IMR-90 (cell line): Measurements from ENCODE around the gene SDC3. TPM values are rescaled to one million over a fixed set of nuclear protein-coding genes. Genes with fewer than 3 reads are reported as not detected.

Source experiments
- ATAC-seq: fragments of 200-7000 bp; cut with Tn5 transposase; 2 replicates; pipeline ENCODE4 v1.9.1; 2020; ENCODE audit warnings: low read depth, mild to moderate bottlenecking, moderate library complexity
- BruUV-seq: library from RNA; stranded (reverse); fragments of 400-500 nt; replicated peaks from 2 replicates; lab custom pipeline; 2021; lab: Mats Ljungman, UMichigan
- CTCF ChIA-PET: fragments of 300-600 bp; formaldehyde crosslinking; extraction: SDS; loops from one replicate; lab custom pipeline; 2021; ENCODE audit warnings: antibody characterized with exemption; lab: Yijun Ruan, JAX
- POLR2A ChIA-PET: fragments of 300-600 bp; sonication (Branson Sonifier 250); formaldehyde crosslinking; loops from one replicate; lab custom pipeline; 2022; ENCODE audit warnings: antibody characterized with exemption; ENCODE audit not compliant: unreplicated experiment; lab: Charles Lee
- DNase-seq: peaks from one replicate; pipeline ENCODE4 v3.0.0; 2013
- H2AFZ ChIP-seq: replicated peaks from 2 replicates; pipeline ENCODE3; 2013; ENCODE audit warnings: low read length, mild to moderate bottlenecking; ENCODE audit not compliant: poor library complexity
- H2AK5ac ChIP-seq: 2 replicates; pipeline ENCODE4 v1.6.1; 2013; ENCODE audit warnings: low read depth, low read length, inconsistent platforms
- H2AK9ac ChIP-seq: replicated peaks from 2 replicates; pipeline ENCODE3; 2013; ENCODE audit warnings: mild to moderate bottlenecking, low read depth, low read length, moderate library complexity; ENCODE audit not compliant: poor library complexity
- H2BK120ac ChIP-seq: 2 replicates; pipeline ENCODE4 v1.6.1; 2013; ENCODE audit warnings: low read depth, low read length, inconsistent platforms
- H2BK15ac ChIP-seq: 3 replicates; pipeline ENCODE4 v1.6.1; 2013; ENCODE audit warnings: low read depth, low read length, inconsistent platforms
- H2BK20ac ChIP-seq: 2 replicates; pipeline ENCODE4 v1.6.1; 2013; ENCODE audit warnings: low read depth, mild to moderate bottlenecking, inconsistent platforms, low read length, moderate library complexity
- H2BK5ac ChIP-seq: 2 replicates; pipeline ENCODE4 v1.6.1; 2013; ENCODE audit warnings: mild to moderate bottlenecking, low read depth, low read length, inconsistent platforms; ENCODE audit not compliant: poor library complexity, severe bottlenecking
- H3K14ac ChIP-seq: replicated peaks from 2 replicates; pipeline ENCODE4 v1.6.1; 2013; ENCODE audit warnings: low read depth, low read length, inconsistent platforms
- H3K18ac ChIP-seq: 2 replicates; pipeline ENCODE4 v1.6.1; 2013; ENCODE audit warnings: low read depth, low read length, control low read depth
- H3K23ac ChIP-seq: 2 replicates; pipeline ENCODE4 v1.6.1; 2013; ENCODE audit warnings: low read depth, low read length, inconsistent platforms
- H3K27ac ChIP-seq: 2 replicates; pipeline ENCODE4 v1.5.1; 2013; ENCODE audit warnings: mild to moderate bottlenecking, control low read depth, low read length; ENCODE audit not compliant: insufficient read depth
- H3K27me3 ChIP-seq: 2 replicates; pipeline ENCODE4 v1.6.1; 2013; ENCODE audit warnings: low read length; ENCODE audit not compliant: control insufficient read depth, insufficient read depth
- H3K36me3 ChIP-seq: 2 replicates; pipeline ENCODE4 v1.6.1; 2013; ENCODE audit warnings: low read length, mixed read lengths; ENCODE audit not compliant: control insufficient read depth, insufficient read depth
- H3K4ac ChIP-seq: 2 replicates; pipeline ENCODE4 v1.6.1; 2013; ENCODE audit warnings: low read depth, low read length, inconsistent platforms
- H3K4me1 ChIP-seq: 2 replicates; pipeline ENCODE4 v1.6.1; 2013; ENCODE audit warnings: low read length, mixed read lengths; ENCODE audit not compliant: control insufficient read depth, insufficient read depth
- H3K4me2 ChIP-seq: 2 replicates; pipeline ENCODE4 v1.6.1; 2013; ENCODE audit warnings: low read depth, mild to moderate bottlenecking, control low read depth, low read length, moderate library complexity
- H3K4me3 ChIP-seq: 2 replicates; pipeline ENCODE4 v1.5.1; 2013; ENCODE audit warnings: low read depth, mild to moderate bottlenecking, control low read depth, low read length, moderate library complexity; ENCODE audit not compliant: insufficient read depth
- H3K56ac ChIP-seq: 2 replicates; pipeline ENCODE4 v1.6.1; 2013; ENCODE audit warnings: low read length, inconsistent platforms; ENCODE audit not compliant: insufficient read depth; ENCODE audit errors: extremely low read depth
- H3K79me1 ChIP-seq, 2 experiments: 2 replicates each; pipeline ENCODE4 v1.6.1; 2013; ENCODE audit warnings: low read length in 2 of 2, inconsistent platforms in 1 of 2, low read depth in 1 of 2
- H3K9ac ChIP-seq: 2 replicates; pipeline ENCODE4 v1.6.1; 2013; ENCODE audit warnings: low read depth, low read length, control low read depth
- H3K9me1 ChIP-seq: 2 replicates; pipeline ENCODE4 v1.6.1; 2013; ENCODE audit warnings: low read length, inconsistent platforms; ENCODE audit not compliant: insufficient read depth
- H3K9me3 ChIP-seq: 2 replicates; pipeline ENCODE4 v1.6.1; 2013; ENCODE audit warnings: low read length; ENCODE audit not compliant: control insufficient read depth, insufficient read depth
- H4K20me1 ChIP-seq: 2 replicates; pipeline ENCODE4 v1.6.1; 2013; ENCODE audit warnings: low read length, inconsistent platforms; ENCODE audit not compliant: insufficient read depth
- H4K5ac ChIP-seq: 2 replicates; pipeline ENCODE4 v1.6.1; 2013; ENCODE audit warnings: mild to moderate bottlenecking, low read depth, low read length, control low read depth
- H4K8ac ChIP-seq, 2 experiments: 2 replicates each; pipeline ENCODE4 v1.6.1; 2013; ENCODE audit warnings: low read depth in 2 of 2, low read length in 2 of 2, control low read depth in 1 of 2, inconsistent platforms in 1 of 2
- H4K91ac ChIP-seq: 2 replicates; pipeline ENCODE4 v1.6.1; 2013; ENCODE audit warnings: low read depth, low read length, inconsistent platforms; ENCODE audit not compliant: insufficient read depth
- BHLHE40 ChIP-seq: fragments of 150-350 bp; IDR thresholded peaks from 2 replicates; pipeline ENCODE4 v1.6.1; 2016; ENCODE audit warnings: mild to moderate bottlenecking, low read depth, low read length
- CEBPB ChIP-seq: IDR thresholded peaks from 2 replicates; pipeline ENCODE4 v1.6.1; 2012; ENCODE audit warnings: low read depth, low read length, improper control_type of control experiment
- CHD1 ChIP-seq: IDR thresholded peaks from 2 replicates; pipeline ENCODE4 v1.6.1; 2012; ENCODE audit warnings: low read depth, low read length, improper control_type of control experiment
- CTCF ChIP-seq: conservative IDR thresholded peaks from 2 replicates; pipeline ENCODE4 v1.5.1; 2012; ENCODE audit warnings: mild to moderate bottlenecking, low read depth, low read length, improper control_type of control experiment
- ELK1 ChIP-seq: fragments of 150-350 bp; IDR thresholded peaks from 2 replicates; pipeline ENCODE4 v1.6.1; 2016; ENCODE audit warnings: low read depth, mild to moderate bottlenecking, low read length, moderate library complexity, borderline replicate concordance
- FOS ChIP-seq: fragments of 150-350 bp; IDR thresholded peaks from 2 replicates; pipeline ENCODE4 v1.6.1; 2016; ENCODE audit warnings: low read depth, low read length
- MAFK ChIP-seq: IDR thresholded peaks from 2 replicates; pipeline ENCODE4 v1.6.1; 2012; ENCODE audit warnings: low read depth, low read length, improper control_type of control experiment
- MAZ ChIP-seq: IDR thresholded peaks from 2 replicates; pipeline ENCODE4 v1.6.1; 2012; ENCODE audit warnings: low read depth, mild to moderate bottlenecking, low read length, improper control_type of control experiment, moderate library complexity, borderline replicate concordance
- MXI1 ChIP-seq: IDR thresholded peaks from 2 replicates; pipeline ENCODE4 v1.6.1; 2012; ENCODE audit warnings: low read depth, mild to moderate bottlenecking, low read length, moderate library complexity, borderline replicate concordance
- NFE2L2 ChIP-seq: fragments of 150-350 bp; IDR thresholded peaks from 2 replicates; pipeline ENCODE4 v1.6.1; 2016; ENCODE audit warnings: low read depth, mild to moderate bottlenecking, low read length
- POLR2A ChIP-seq: IDR thresholded peaks from 2 replicates; pipeline ENCODE4 v1.6.1; 2012; ENCODE audit warnings: mild to moderate bottlenecking, low read depth, low read length
- RAD21 ChIP-seq: IDR thresholded peaks from 2 replicates; pipeline ENCODE4 v1.6.1; 2012; ENCODE audit warnings: low read length, improper control_type of control experiment
- RCOR1 ChIP-seq: IDR thresholded peaks from 2 replicates; pipeline ENCODE4 v1.6.1; 2012; ENCODE audit warnings: mild to moderate bottlenecking, low read length, improper control_type of control experiment; ENCODE audit not compliant: insufficient replicate concordance
- RFX5 ChIP-seq: IDR thresholded peaks from 2 replicates; pipeline ENCODE4 v1.8.0; 2012; ENCODE audit warnings: low read depth, mild to moderate bottlenecking, low read length, moderate library complexity
- SMC3 ChIP-seq: fragments of 150-350 bp; IDR thresholded peaks from 2 replicates; pipeline ENCODE4 v1.6.1; 2016; ENCODE audit warnings: low read depth, mild to moderate bottlenecking, antibody characterized with exemption, low read length, moderate library complexity
- USF2 ChIP-seq: fragments of 150-350 bp; IDR thresholded peaks from 2 replicates; pipeline ENCODE4 v1.6.1; 2017; ENCODE audit warnings: mild to moderate bottlenecking, antibody characterized with exemption, low read length, low read depth
- WGBS, 2 experiments: methylation state at CpG; one replicate each; pipeline versions ENCODE4 v1.1.5 to v1.1.7; 2013; ENCODE audit warnings: missing lambda C conversion rate in 2 of 2; ENCODE audit not compliant: insufficient read length in 1 of 2; ENCODE audit errors: extremely low coverage in 2 of 2; 5-methylcytosine and 5-hydroxymethylcytosine counted together
- dilution Hi-C: fragments of 300-500 bp; cut with HindIII; formaldehyde crosslinking; loops from one replicate; pipeline ENCODE4 v1.14.3; 2018; ENCODE audit warnings: low sequenced_read_pairs; ENCODE audit not compliant: unreplicated experiment
- in situ Hi-C: fragments of 300-500 bp; cut with MboI; formaldehyde crosslinking; loops from 3 replicates; pipeline ENCODE4 v1.14.3; 2019; ENCODE audit warnings: low sequenced_read_pairs, inconsistent platforms, mixed read lengths
- intact Hi-C: fragments of 100-400 bp; cut with micrococcal nuclease; formaldehyde crosslinking; loops from 2 replicates; pipeline ENCODE4 v1.10.0; 2022
- polyA plus RNA-seq, 3 experiments: library from polyadenylated mRNA; depleted of rRNA; stranded (reverse); fragments of >200 nt; gene quantifications; 2 replicates each; pipeline ENCODE4 v1.2.3, GENCODE V29; 2012; ENCODE audit warnings: low replicate concordance in 1 of 3
- total RNA-seq: library from RNA; depleted of rRNA; stranded (reverse); fragments of >200 nt; gene quantifications from 2 replicates; pipeline ENCODE4 v1.2.3, GENCODE V29; 2012

SDC3 gene
- total and polyA plus RNA-seq, 2 of the 4 experiments (the other 2 are of a cell fraction), result 13.1 to 71.5 TPM

GRCh38 chr1:30829889-30830288 is 78.7 kb downstream of the SDC3 start:
- Histone ChIP-seq H4K8ac (no peak overlapping the region), H2AK5ac (no peak overlapping the region), H2AK9ac (no peak overlapping the region), H3K4me2 (no peak overlapping the region), H2BK5ac (no peak overlapping the region), H3K18ac (no peak overlapping the region), H4K5ac (no peak overlapping the region), H3K4ac (no peak overlapping the region), H2BK15ac (no peak overlapping the region), H3K56ac (no peak overlapping the region), H3K23ac (no peak overlapping the region), H3K4me1 (peaks cover 5% of the 10 kb centered on the region; the same call in 1 of the 2 replicates), H3K14ac (no peak overlapping the region), H4K20me1 (no peaks in the 10 kb centered on the region), H3K27me3 (peaks cover 9% of the 10 kb centered on the region; the same call in 1 of the 2 replicates), H4K91ac (no peak overlapping the region), H3K9me3 (no peaks in the 10 kb centered on the region), H2BK120ac (no peak overlapping the region), H3K36me3 (no peaks in the 10 kb centered on the region), H3K4me3 (no peak overlapping the region), H2BK20ac (no peak overlapping the region), H3K79me1 (no peaks in the 10 kb centered on the region), H3K9me1 (peaks cover 7% of the 10 kb centered on the region; the same call in 1 of the 2 replicates), H2AFZ (no peak overlapping the region), H3K9ac (no peak overlapping the region), H3K27ac (no peak overlapping the region)
- in situ Hi-C loops (no loop called here), dilution Hi-C loops (no loop called here), intact Hi-C loops (no loop called here)
- ChIA-PET POLR2A (no interaction called here), CTCF (no interaction called here)
- DNase-seq (no peak), ATAC-seq (no peak)
- BruUV-seq, result no TSS peak
- WGBS, 2 experiments, result no CpG with 5 or more reads among the region's 2 CpGs
- TF ChIP-seq MXI1 (no peak), MAZ (no peak), POLR2A (no peak), CHD1 (no peak), RFX5 (no peak), RAD21 (no peak), MAFK (no peak), BHLHE40 (no peak), CTCF (no peak), SMC3 (no peak), FOS (no peak), RCOR1 (no peak), CEBPB (no peak), USF2 (no peak), ELK1 (no peak), NFE2L2 (no peak)
